ENCODE data around the gene ATXN1. TPM values are rescaled to one million over a fixed set of nuclear protein-coding genes. Genes with fewer than 3 reads are reported as not detected.

ATXN1 gene
- total RNA-seq, 1 experiment from 2014 or later, result 5.6 TPM

DNA sequence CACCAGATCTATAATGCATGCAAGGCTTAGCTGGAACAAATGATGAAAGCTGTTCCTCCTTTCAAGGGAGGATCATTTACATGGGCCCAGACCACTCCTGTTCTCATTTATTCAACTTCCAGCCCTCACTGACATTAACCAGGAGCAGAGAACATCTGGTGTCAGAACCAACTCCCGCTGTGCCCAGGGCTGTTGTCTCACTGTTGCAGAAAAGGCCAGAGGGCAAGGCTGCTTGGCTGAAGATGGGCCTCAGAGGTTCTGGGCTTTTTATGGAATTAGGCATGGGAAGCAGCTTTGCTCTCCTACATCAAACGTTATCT, 358.7 kb downstream of the ATXN1 start:
- no peak overlapping the region for H3K23ac ChIP-seq (ENCODE audit: insufficient read length, low read depth, low read length)
- H3K18ac ChIP-seq (ENCODE audit: insufficient read length, low read depth, low read length), result no peak overlapping the region
- H4K20me1 ChIP-seq (ENCODE audit: control insufficient read depth, insufficient read depth, insufficient read length), result no peaks in the 10 kb centered on the region
- H2BK12ac ChIP-seq (ENCODE audit: insufficient read length, low read depth, low read length), result no peak overlapping the region
- H2BK20ac ChIP-seq (ENCODE audit: low read depth, low read length, poor library complexity, severe bottlenecking), result no peak overlapping the region
- H3K27ac ChIP-seq (ENCODE audit: insufficient read length, low read depth, low read length), result no peak overlapping the region
- no peak overlapping the region for H3K9ac ChIP-seq (ENCODE audit: extremely low read depth, insufficient read length, low read length)
- Mint-ChIP-seq H3K4me3 (no peak overlapping the region), H3K27me3 (ENCODE audit: low read depth) (no peaks in the 10 kb centered on the region), H3K36me3 (ENCODE audit: insufficient read depth in 1 of 3, low read depth in 3 of 3) (no peaks in the 10 kb centered on the region), H3K4me1 (no peaks in the 10 kb centered on the region; a peak in 1 of 4 replicates), H3K27ac (no peak overlapping the region), H3K9me3 (peaks cover 3 to 4% of the 10 kb centered on the region in 2 experiments; a peak in 3 of 5 replicates)
- no peak overlapping the region for H4K5ac ChIP-seq (ENCODE audit: insufficient read length, low read depth, low read length)
- H3K4me2 ChIP-seq (ENCODE audit: insufficient read depth, insufficient read length, low read length), result no peak overlapping the region
- no CpG with 5 or more reads among the region's 2 CpGs for WGBS (ENCODE audit: extremely low coverage, insufficient read length, low lambda C conversion rate)
- no peaks in the 10 kb centered on the region for H3K4me1 ChIP-seq (ENCODE audit: insufficient read depth, low read length)
- no peaks in the 10 kb centered on the region for H3K23me2 ChIP-seq (ENCODE audit: insufficient read length, low read depth, low read length, poor library complexity, severe bottlenecking)
- H2AK5ac ChIP-seq (ENCODE audit: insufficient read length, low read length), result no peak overlapping the region
- TF ChIP-seq CTCF (conservative IDR thresholded peaks at IDR 0.05), result no peak
- H3K27me3 ChIP-seq (ENCODE audit: insufficient read depth, low read length), result no peaks in the 10 kb centered on the region
- H2BK120ac ChIP-seq (ENCODE audit: low read depth, low read length, poor library complexity, severe bottlenecking), result no peak overlapping the region
- no peak overlapping the region for H3K4ac ChIP-seq (ENCODE audit: low read depth, low read length)
- H3T11ph ChIP-seq (ENCODE audit: low read length), result no peak overlapping the region
- no peaks in the 10 kb centered on the region for H3K9me3 ChIP-seq (ENCODE audit: control insufficient read depth, low read depth, low read length)
- H3K79me2 ChIP-seq (ENCODE audit: insufficient read depth, low read length), result no peaks in the 10 kb centered on the region
- H4K8ac ChIP-seq (replicated peaks; ENCODE audit: insufficient read length, low read depth, low read length), result no peak overlapping the region
- no peak overlapping the region for H3K56ac ChIP-seq (ENCODE audit: insufficient read length, low read depth, low read length)
- H3K79me1 ChIP-seq (ENCODE audit: insufficient read depth, low read depth, low read length, poor library complexity, severe bottlenecking), result no peaks in the 10 kb centered on the region
- no peak overlapping the region for H2AFZ ChIP-seq (ENCODE audit: low read length)
- no peak overlapping the region for H3K14ac ChIP-seq (ENCODE audit: insufficient read depth, low read length)
- H4K91ac ChIP-seq (ENCODE audit: insufficient read length, low read depth, low read length), result no peak overlapping the region
- H2BK15ac ChIP-seq (ENCODE audit: low read depth, low read length), result no peak overlapping the region
- no peak overlapping the region for H2BK5ac ChIP-seq (ENCODE audit: insufficient read length, low read length)
- no peak for DNase-seq
